ENCODE data around the gene LSS.

The LSS gene

GRCh38 chr21:46228345-46229051, at the start of gene LSS:
TSS of gene LSS (minus strand) at chr21:46228774. CDS start at chr21:46228745, 29 bp downstream.
- peak; percentile 98 for DNase-seq
- ATAC-seq: peak; percentile 97

- ATAC-seq (no peak), DNase-seq (no peak)
Observed at GRCh38 chr21:46274797-46275390, 46.3 kb upstream of the LSS start.

GRCh38 chr21:46273341-46273740, 44.8 kb upstream of the LSS start:
- ATAC-seq: no peak
- no peak for DNase-seq

- ATAC-seq (no peak), DNase-seq (no peak)
Observed at GRCh38 chr21:46269466-46269865, 40.9 kb upstream of the LSS start.

GRCh38 chr21:46268371-46268770, 39.8 kb upstream of the LSS start:
- no peak for ATAC-seq

GRCh38 chr21:46266946-46267345, 38.4 kb upstream of the LSS start:
- ATAC-seq: no peak
- DNase-seq: no peak

More at GRCh38 chr21:46268371-46268770, 39.8 kb upstream of the LSS start:
- DNase-seq: no peak

- DNase-seq: no peak
- no peak for ATAC-seq
Observed at GRCh38 chr21:46265736-46266525, 37.4 kb upstream of the LSS start.

GRCh38 chr21:46264690-46265144, 36.1 kb upstream of the LSS start:
- peak; percentile 16 for DNase-seq
- no peak for ATAC-seq

GRCh38 chr21:46264046-46264689, 35.6 kb upstream of the LSS start:
- ATAC-seq (no peak), DNase-seq (no peak)

GRCh38 chr21:46256501-46256994, 28.0 kb upstream of the LSS start:
- no peak for ATAC-seq
- no peak for DNase-seq

- ATAC-seq (no peak), DNase-seq (no peak)
Observed at GRCh38 chr21:46255758-46256337, 27.3 kb upstream of the LSS start.

GRCh38 chr21:46255166-46255565, 26.6 kb upstream of the LSS start:
- no peak for DNase-seq
- no peak for ATAC-seq

GRCh38 chr21:46254208-46254975, 25.8 kb upstream of the LSS start:
- DNase-seq: no peak
- no peak for ATAC-seq

- DNase-seq (peak; percentile 39), ATAC-seq (peak; percentile 85)
Observed at GRCh38 chr21:46253610-46254124, 25.1 kb upstream of the LSS start.

GRCh38 chr21:46252840-46253239, 24.3 kb upstream of the LSS start:
- DNase-seq (no peak), ATAC-seq (no peak)

GRCh38 chr21:46250146-46250725, 21.7 kb upstream of the LSS start:
- no peak for ATAC-seq
- no peak for DNase-seq

- no peak for DNase-seq
- ATAC-seq: no peak
Observed at GRCh38 chr21:46248827-46249226, 20.3 kb upstream of the LSS start.

- DNase-seq (no peak), ATAC-seq (no peak)
Observed at GRCh38 chr21:46248422-46248782, 19.8 kb upstream of the LSS start.

GRCh38 chr21:46247699-46248421, 19.3 kb upstream of the LSS start:
- DNase-seq (no peak), ATAC-seq (no peak)

GRCh38 chr21:46246345-46246744, 17.8 kb upstream of the LSS start:
- ATAC-seq: no peak
- no peak for DNase-seq

All from stimulated activated naive CD8-positive, alpha-beta T cell treated with anti-CD3 and anti-CD28 coated beads, Interleukin-15, Interleukin-2, amounts not matched to agents 100 U/mL and 50 U/mL, for 24 hours (primary cell).